OCI-LY7 (cell line): Measurements from ENCODE around the gene ASB7.

Source experiments
- CTCF ChIP-seq: fragments of 200-600 bp; sonication (generic); conservative IDR thresholded peaks from 2 replicates; pipeline ENCODE4 v1.5.1; 2014; ENCODE audit warnings: mild to moderate bottlenecking, antibody characterized with exemption, low read length, moderate library complexity, mixed read lengths
- EZH2phosphoT487 ChIP-seq: fragments of 200-600 bp; sonication (generic); IDR thresholded peaks from 2 replicates; pipeline ENCODE4 v1.6.1; 2018; ENCODE audit warnings: low read depth, borderline replicate concordance, mild to moderate bottlenecking, mixed run types, antibody characterized with exemption, low read length, moderate library complexity, mixed read lengths

DNA sequence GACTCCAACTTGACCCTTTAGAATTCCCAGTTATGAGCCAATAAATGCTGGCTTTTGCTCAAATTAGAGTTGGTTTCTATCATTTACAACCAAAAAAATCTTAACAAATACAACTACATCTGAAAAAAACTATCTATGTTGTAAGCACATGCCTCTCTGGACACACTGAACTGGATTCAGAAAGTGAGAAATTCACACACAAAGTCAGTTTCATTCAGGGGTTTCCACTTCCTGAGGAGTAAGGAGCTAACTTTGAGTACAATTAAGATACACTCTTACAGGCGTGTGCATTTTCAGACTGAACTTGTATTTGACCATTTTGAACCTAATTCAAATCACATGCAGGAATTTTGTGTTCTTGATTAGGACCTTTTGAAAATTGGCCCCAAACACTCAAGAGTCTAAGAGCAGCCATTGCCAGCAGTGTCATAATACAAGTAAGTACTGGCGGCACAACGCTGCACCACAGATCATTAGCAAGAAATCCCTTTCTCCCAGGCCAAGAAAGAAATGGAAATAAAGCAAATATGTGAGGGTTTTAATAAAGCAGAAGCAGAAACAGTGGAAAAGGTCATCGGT is 31.6 kb upstream of the ASB7 start:
- TF ChIP-seq CTCF (no peak), EZH2phosphoT487 (no peak)
